Rectal smooth muscle tissue (tissue), 1 donor: ENCODE results near the gene RBM18.

Source experiments
- H3K27ac ChIP-seq: one replicate; pipeline ENCODE4 v1.7.0; 2013; ENCODE audit warnings: low read depth, low read length, inconsistent platforms
- H3K27me3 ChIP-seq: one replicate; pipeline ENCODE4 v1.7.0; 2013; ENCODE audit warnings: low read length; ENCODE audit not compliant: control insufficient read depth, insufficient read depth
- H3K36me3 ChIP-seq: one replicate; pipeline ENCODE4 v1.7.0; 2013; ENCODE audit warnings: low read length; ENCODE audit not compliant: control insufficient read depth, insufficient read depth
- H3K4me1 ChIP-seq: one replicate; pipeline ENCODE4 v1.7.0; 2013; ENCODE audit warnings: low read length; ENCODE audit not compliant: control insufficient read depth, insufficient read depth
- H3K4me3 ChIP-seq: one replicate; pipeline ENCODE4 v1.7.0; 2013; ENCODE audit warnings: low read length
- H3K9ac ChIP-seq: one replicate; pipeline ENCODE4 v1.7.0; 2013; ENCODE audit warnings: low read length

The RBM18 gene

DNA sequence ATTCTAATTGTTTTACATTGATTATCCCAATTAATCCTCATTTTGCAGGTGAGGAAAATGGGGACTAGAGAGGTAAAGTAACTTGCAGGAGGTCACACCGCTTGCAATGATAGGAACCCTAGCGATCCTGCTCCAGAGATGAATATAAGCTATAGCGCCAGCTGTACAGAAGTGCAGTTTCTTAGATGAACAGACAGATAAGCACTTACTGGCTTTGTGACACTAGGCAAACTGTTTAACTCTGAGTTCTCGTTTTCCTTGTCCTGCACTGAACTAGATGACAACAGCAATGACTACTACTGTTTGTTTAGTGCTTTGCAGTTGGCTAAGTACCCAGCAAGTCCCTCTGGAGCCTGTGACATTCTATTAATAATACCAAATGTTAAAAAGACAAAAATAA lies 47.0 kb downstream of the RBM18 start:
- no peak overlapping the region for H3K27ac ChIP-seq
- H3K4me1 ChIP-seq: peaks cover 3% of the 10 kb centered on the region
- peaks cover 63% of the 10 kb centered on the region for H3K27me3 ChIP-seq

DNA sequence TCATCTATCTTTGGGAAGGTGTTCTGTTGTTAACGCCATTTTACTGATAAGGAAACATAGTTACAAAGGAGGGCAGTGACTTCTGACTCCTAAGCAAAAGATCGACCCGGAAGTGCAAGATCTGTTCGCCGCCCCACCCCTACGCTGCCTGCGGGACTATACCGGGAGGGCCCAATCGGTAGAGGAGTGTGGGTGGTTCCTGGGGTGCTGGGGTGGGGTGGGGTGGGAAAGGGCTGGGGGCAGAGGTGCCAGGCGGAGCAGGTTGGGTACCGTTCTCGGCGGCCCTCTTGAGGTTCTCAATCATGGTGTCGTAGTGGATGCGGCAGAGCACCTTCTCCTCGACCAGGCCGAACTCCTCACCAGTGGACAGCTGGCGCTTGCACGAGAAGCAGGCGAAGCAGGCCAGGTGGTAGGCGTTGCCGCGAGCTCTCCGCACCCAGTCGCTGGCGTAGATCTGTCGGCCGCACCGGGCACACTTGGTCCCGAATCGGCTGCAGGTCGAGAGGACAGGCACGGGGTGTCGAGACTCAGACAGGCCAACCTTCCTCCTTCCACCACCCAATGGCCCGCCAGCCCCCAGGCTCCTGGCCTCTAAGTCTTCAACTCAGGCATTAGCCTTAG lies 47.7 kb downstream of the RBM18 start:
- Histone ChIP-seq H3K9ac (no peak overlapping the region), H3K4me3 (no peak overlapping the region), H3K36me3 (no peaks in the 10 kb centered on the region), H3K27me3 (peaks cover 66% of the 10 kb centered on the region), H3K4me1 (peaks cover 3% of the 10 kb centered on the region), H3K27ac (no peak overlapping the region)

More for the DNA sequence above, 47.0 kb downstream of the RBM18 start:
- no peak overlapping the region for H3K9ac ChIP-seq
- no peak overlapping the region for H3K4me3 ChIP-seq
- no peaks in the 10 kb centered on the region for H3K36me3 ChIP-seq

DNA sequence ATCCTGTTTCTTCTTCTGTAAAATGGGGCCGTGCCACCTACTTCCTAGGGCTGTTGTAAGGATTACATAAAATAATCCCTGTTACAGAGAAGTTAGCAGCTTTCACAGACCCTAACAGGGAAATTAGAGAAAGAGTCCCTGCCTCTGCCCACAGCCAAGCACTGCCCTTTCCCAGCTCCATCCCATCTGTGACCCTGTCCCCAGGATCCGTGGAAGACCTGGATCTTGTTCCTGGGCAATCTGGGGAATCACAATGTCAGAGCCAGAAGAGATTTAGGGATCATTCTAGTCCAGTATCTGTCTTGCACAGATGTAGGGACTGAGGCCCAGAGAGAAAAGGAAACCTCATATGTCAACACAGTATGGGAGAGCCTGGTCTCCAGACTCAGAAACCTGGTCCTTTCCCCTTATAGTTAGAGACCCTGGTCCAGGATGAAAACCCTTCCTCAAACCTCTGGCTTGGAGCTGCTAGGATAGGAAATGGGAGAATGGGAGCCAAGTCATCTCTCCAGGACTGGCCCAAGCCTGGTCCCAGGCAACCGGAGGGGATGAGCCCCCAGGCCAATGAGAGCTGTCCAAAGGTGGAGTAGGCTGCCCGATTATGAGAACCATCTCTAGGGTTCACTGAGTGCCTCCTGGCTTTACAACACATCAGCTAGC lies 48.4 kb downstream of the RBM18 start:
- peaks cover 60% of the 10 kb centered on the region for H3K27me3 ChIP-seq
- no peak overlapping the region for H3K9ac ChIP-seq
- no peak overlapping the region for H3K27ac ChIP-seq
- no peak overlapping the region for H3K4me3 ChIP-seq
- no peaks in the 10 kb centered on the region for H3K36me3 ChIP-seq
- peaks cover 3% of the 10 kb centered on the region for H3K4me1 ChIP-seq

DNA sequence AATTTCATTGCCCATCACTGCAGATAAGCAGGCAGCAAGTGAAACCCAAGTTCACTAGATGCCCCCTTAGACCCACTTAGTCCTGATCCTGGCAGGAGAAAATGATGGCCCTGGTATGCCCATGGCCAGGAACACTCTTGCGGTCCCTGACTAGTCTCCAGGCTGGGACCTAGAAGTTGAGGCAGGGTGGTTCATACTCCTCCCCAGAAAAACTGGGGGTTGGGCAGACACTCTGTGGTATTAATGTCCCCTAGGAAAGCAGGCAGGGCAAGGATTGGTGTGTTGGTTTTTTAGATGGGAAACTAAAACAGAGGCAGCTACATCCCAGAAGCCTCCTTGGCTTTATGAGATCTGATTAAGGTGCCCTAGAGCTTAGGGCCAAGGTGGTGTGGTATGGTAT lies 49.0 kb downstream of the RBM18 start:
- no peak overlapping the region for H3K27ac ChIP-seq
- H3K36me3 ChIP-seq: no peaks in the 10 kb centered on the region
- H3K9ac ChIP-seq: no peak overlapping the region
- H3K4me1 ChIP-seq: peaks cover 3% of the 10 kb centered on the region
- peaks cover 54% of the 10 kb centered on the region for H3K27me3 ChIP-seq
- no peak overlapping the region for H3K4me3 ChIP-seq

DNA sequence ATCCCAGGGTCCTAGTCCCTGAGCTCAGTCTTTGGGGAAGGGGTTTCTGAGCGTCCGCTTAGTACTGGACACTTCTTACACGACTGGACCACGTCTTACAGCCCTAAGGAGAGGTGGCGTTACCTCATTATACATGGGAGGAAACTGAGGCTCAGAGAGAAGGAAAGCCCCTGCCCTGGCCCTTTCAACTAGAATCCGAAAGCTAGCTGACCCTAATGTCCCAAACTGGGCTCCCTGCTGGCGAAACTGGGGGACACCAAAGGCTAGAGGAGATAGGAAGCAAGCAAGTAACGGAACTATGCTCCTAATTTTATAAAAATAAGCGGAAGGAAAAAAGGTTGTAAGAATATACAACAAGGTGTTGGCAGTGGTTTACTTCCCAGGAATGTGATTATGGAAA lies 50.1 kb downstream of the RBM18 start:
- Histone ChIP-seq H3K4me1 (no peaks in the 10 kb centered on the region), H3K4me3 (no peak overlapping the region), H3K36me3 (no peaks in the 10 kb centered on the region), H3K27me3 (peaks cover 42% of the 10 kb centered on the region), H3K9ac (no peak overlapping the region), H3K27ac (no peak overlapping the region)

DNA sequence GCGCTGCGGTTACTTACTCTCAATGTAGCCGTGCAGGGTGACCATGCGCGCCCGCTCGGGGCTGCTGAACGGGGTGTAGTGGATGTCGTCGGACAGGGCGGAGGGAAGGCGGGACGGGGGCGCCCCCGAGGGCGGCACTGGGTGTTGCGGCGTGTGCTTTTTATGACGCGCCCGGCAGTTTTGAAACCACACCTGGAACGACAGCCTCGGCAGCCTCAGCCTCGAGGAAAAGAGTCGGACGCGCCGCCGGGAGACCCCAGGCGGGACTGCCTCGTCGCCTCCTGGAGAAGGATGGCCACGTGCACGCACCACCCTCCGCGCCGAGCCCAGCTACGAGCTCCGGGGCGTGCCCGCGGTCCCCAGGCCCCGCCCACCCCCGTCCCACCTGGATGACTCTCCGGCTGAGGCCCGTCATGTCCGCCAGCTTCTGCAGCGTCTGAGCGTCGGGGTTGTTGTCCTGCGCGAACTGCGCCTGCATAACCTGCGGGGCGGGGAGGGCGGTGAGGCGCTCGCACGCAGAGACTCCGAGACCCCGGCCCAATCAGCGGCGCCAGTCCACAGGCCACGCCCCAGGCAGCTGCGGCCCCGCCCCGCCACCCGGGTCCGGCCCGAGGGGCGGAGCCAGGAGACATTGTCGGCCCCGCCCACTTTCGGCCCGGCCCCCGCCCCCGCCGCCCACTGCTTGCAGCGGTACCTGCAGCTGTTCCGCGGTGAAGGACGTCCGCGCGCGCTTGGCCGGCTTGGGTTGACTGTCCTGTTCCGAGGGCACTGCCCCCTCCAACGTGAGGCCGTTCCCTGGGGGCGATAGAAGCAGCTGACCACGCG lies 50.8 kb downstream of the RBM18 start:
- Histone ChIP-seq H3K27ac (no peak overlapping the region), H3K27me3 (peaks cover 35% of the 10 kb centered on the region), H3K9ac (no peak overlapping the region), H3K4me3 (peak overlapping the region; percentile 40), H3K36me3 (no peaks in the 10 kb centered on the region), H3K4me1 (no peaks in the 10 kb centered on the region)

DNA sequence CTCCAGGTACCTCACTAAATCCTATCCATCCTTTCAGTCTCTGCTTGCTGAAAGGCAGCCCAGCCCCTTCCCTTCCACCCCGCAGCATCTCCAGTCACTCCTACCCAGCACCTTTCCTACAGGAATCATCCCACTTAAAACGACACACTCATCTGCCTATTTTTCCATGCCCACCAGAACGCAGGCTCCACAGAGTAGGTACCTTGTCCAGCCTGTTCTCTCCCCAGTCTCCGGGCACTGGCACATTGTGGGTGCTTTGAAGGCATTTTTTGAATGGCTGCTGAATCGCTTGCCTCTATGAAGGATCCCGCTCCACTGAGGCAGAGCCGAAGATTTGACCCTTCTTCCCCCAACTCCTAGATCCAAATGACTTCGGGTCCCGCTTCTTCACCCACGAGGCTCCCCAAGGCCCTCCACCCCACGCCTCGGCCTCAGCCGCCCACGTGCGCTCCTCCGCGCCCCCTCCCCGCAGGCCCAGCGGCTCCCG lies 51.5 kb downstream of the RBM18 start:
- peak overlapping the region; percentile 40 for H3K4me3 ChIP-seq
- H3K9ac ChIP-seq: no peak overlapping the region
- no peaks in the 10 kb centered on the region for H3K4me1 ChIP-seq
- H3K27me3 ChIP-seq: peaks cover 29% of the 10 kb centered on the region
- no peak overlapping the region for H3K27ac ChIP-seq
- no peaks in the 10 kb centered on the region for H3K36me3 ChIP-seq

DNA sequence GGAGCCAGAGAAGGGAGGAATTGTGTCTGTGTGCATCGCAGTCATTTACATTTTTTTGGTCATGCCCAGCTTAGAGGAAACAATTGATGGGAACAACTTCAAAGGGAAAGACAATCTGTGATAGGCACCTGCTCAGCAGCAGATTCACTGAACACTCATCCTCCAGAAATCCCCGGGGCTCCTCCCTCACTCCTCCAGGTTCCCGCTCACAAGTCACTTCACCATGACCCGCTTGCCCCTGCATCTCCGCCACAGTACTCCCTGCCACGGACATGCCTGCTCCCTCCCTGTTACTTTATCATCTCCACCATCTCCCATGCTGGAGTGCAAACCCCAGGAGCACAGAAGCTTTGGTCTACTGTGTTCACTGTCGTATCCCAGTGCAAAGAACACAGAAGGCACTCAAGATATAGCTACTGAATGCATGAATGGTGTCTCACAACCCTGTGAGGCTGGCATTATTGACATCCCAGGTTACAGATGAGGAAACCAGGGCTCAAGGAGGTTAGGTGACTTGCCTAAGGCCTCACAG lies 52.1 kb downstream of the RBM18 start:
- no peak overlapping the region for H3K4me3 ChIP-seq
- peaks cover 26% of the 10 kb centered on the region for H3K27me3 ChIP-seq
- H3K27ac ChIP-seq: no peak overlapping the region
- H3K9ac ChIP-seq: no peak overlapping the region
- no peaks in the 10 kb centered on the region for H3K4me1 ChIP-seq
- no peaks in the 10 kb centered on the region for H3K36me3 ChIP-seq

DNA sequence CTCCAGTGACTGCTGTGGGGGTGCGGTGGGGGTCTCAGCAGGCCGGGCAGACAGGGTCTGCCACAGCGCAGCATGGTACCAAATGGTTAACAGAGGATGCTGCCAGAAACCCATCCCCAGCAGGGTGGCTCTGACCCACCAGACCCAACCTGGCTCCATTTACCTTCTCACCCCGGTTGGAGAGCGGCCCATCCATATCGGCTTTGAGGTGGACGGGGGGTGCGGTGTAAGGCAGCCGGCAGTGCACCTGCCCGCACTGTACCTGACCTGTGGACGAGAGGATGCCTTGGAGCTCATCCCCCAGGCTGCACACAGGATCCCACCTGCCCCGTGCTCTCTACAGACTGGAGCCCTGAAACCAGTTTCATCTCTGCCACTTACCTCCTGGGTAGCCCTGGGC lies 55.2 kb downstream of the RBM18 start:
- Histone ChIP-seq H3K9ac (no peak overlapping the region), H3K27me3 (peaks cover 16% of the 10 kb centered on the region), H3K36me3 (no peaks in the 10 kb centered on the region), H3K4me3 (no peak overlapping the region), H3K4me1 (no peaks in the 10 kb centered on the region), H3K27ac (no peak overlapping the region)

DNA sequence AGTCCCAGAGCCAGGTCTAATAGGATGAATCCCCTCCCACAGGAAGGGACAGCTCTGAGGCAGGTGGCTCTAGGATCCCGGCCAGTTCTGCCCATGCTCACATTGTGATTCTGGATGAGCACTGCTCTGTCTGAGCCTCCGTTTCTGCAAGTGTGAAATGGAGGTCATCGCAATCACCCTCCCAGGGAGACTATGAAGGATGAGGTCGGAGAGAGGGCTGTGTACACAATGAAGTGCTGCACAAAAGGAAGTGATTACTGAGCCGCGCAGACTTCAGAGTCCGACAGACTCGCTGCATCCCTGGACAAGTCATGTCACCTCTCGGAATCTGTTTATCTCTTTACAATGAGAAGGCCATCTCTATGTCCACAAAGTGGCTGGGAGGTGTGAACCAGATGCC lies 57.5 kb downstream of the RBM18 start:
- Histone ChIP-seq H3K4me1 (no peaks in the 10 kb centered on the region), H3K36me3 (no peaks in the 10 kb centered on the region), H3K27ac (no peak overlapping the region), H3K4me3 (no peak overlapping the region), H3K27me3 (no peaks in the 10 kb centered on the region), H3K9ac (no peak overlapping the region)

DNA sequence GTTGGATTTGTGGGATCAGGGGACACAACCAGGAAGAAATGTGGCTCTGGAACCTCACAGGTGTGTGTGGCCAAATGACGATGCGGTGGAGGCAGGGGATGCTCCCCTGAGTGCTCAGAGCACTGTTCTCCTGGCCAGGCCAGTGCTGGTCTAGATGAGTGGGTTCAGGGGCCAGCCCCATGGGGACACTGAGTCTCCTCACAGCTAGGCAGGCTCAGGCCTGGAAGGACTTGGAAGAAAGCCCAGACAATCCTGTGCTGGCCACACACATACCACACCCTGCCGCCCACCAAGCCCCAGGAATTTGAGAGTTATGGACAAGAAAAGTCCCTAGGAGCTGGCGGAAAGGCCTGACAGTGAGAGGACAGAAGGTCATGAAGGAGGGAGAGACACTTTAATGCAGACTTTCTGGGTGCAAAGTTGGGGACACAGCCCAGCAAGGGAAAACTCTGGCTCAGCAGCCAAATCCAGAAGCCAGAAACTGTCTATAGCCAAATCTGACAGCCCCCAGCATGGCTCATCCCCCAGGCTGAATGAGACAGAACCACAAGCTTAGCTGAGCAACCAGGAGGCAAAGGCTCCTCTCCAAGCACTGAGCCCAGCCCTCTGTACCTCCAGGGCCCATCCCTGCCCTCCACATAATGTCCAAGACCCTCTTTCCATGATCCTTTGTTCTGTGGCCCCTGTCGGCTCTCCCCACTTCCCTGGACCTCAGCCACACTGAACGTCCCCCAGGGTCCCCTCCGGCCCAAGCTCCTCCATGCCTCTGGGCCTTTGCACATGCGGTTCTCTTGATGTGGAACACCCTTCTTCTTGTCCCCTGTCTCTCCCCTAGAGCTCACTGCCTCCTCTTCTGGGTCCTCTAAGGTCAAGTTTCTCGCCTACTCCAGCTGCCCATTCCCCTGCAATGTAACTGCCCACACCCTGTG lies 58.3 kb downstream of the RBM18 start:
- Histone ChIP-seq H3K36me3 (no peaks in the 10 kb centered on the region), H3K4me3 (no peak overlapping the region), H3K4me1 (no peaks in the 10 kb centered on the region), H3K27ac (no peak overlapping the region), H3K27me3 (no peaks in the 10 kb centered on the region), H3K9ac (no peak overlapping the region)
